Vagina (tissue), 2 donors: Measurements from ENCODE around the gene WEE1.

Source experiments
- CTCF ChIP-seq, 3 experiments: fragments of 450-650 bp in 2 of 3; fragments of 200-600 bp in 1 of 3; sonication (generic) in 1 of 3; IDR thresholded peaks; one replicate each; pipeline ENCODE4 v1.5.1; 2017 to 2019; ENCODE audit warnings: antibody characterized with exemption in 3 of 3, mild to moderate bottlenecking in 2 of 3, moderate library complexity in 2 of 3
- POLR2A ChIP-seq, 2 donors: fragments of 450-650 bp; IDR thresholded peaks; one replicate each; pipeline ENCODE4 v1.6.1; 2017; ENCODE audit warnings: antibody characterized with exemption in 2 of 2, mild to moderate bottlenecking in 2 of 2, moderate library complexity in 2 of 2
- POLR2AphosphoS5 ChIP-seq, 2 donors: sonication (generic); formaldehyde crosslinking; IDR thresholded peaks; one replicate each; pipeline ENCODE4 v1.9.0; 2017; ENCODE audit warnings: antibody characterized with exemption in 2 of 2, mild to moderate bottlenecking in 2 of 2, low read depth in 1 of 2; ENCODE audit not compliant: insufficient read depth in 1 of 2

GRCh38 chr11:9636691-9637090, 63.2 kb downstream of the WEE1 start:
- no peak for TF ChIP-seq CTCF (IDR thresholded peaks at IDR 0.05)
- no peak for TF ChIP-seq POLR2A (IDR thresholded peaks at IDR 0.05)
- TF ChIP-seq POLR2AphosphoS5 (IDR thresholded peaks at IDR 0.05; ENCODE audit: insufficient read depth in 1 of 2, low read depth in 1 of 2), result no peak
